ENCODE data around the gene AWAT2.
A peak's percentile ranks its signal among the peaks of the same experiment; 100 is the strongest.
"Not testable (repeated sequence)": the region's sequence is repeated elsewhere in the genome, so short reads cannot be mapped to it uniquely, and the experiment has no call there.

The AWAT2 gene

GRCh38 chrX:70041993-70042392 lies 7.7 kb downstream of the AWAT2 start:
- no peak for DNase-seq (ENCODE audit: low read depth)

- peak; percentile 44 for DNase-seq (ENCODE audit: low read depth)
These were observed 10.0 kb downstream of the AWAT2 start for GRCh38 chrX:70039758-70040157.

- peak; percentile 18 for DNase-seq (ENCODE audit: low read depth)
These were observed 10.8 kb downstream of the AWAT2 start for GRCh38 chrX:70038951-70039350.

GRCh38 chrX:70038515-70038914 lies 11.2 kb downstream of the AWAT2 start:
- DNase-seq (ENCODE audit: low read depth) = no peak

- no peak for DNase-seq (ENCODE audit: low read depth)
These were observed 15.1 kb downstream of the AWAT2 start for GRCh38 chrX:70034646-70035045.

GRCh38 chrX:70033348-70034051 lies 16.2 kb downstream of the AWAT2 start:
- peak; percentile 49 for DNase-seq (ENCODE audit: low read depth)

- DNase-seq (ENCODE audit: low read depth) = no peak
These were observed 16.9 kb downstream of the AWAT2 start for GRCh38 chrX:70032792-70033191.

GRCh38 chrX:70030301-70030767 lies 19.4 kb downstream of the AWAT2 start:
- peak; percentile 58 for DNase-seq (ENCODE audit: low read depth)

- DNase-seq (ENCODE audit: low read depth) = no peak
These were observed 19.9 kb downstream of the AWAT2 start for GRCh38 chrX:70029863-70030262.

- DNase-seq (ENCODE audit: low read depth) = no peak
These were observed 22.9 kb downstream of the AWAT2 start for GRCh38 chrX:70026851-70027200.

GRCh38 chrX:70026112-70026850 lies 23.5 kb downstream of the AWAT2 start:
- DNase-seq (ENCODE audit: low read depth) = peak; percentile 27

- peak; percentile 21 for DNase-seq (ENCODE audit: low read depth)
These were observed 24.3 kb downstream of the AWAT2 start for GRCh38 chrX:70025464-70025863.

GRCh38 chrX:70022616-70023015 lies 27.1 kb downstream of the AWAT2 start:
- no peak for DNase-seq (ENCODE audit: low read depth)

GRCh38 chrX:70016513-70016912 lies 33.2 kb downstream of the AWAT2 start:
- DNase-seq (ENCODE audit: low read depth) = no peak

GRCh38 chrX:70013466-70014381 lies 36.0 kb downstream of the AWAT2 start:
- DNase-seq (ENCODE audit: low read depth) = no peak

GRCh38 chrX:70012756-70013155 lies 37.0 kb downstream of the AWAT2 start:
- no peak for DNase-seq (ENCODE audit: low read depth)

- DNase-seq (ENCODE audit: low read depth) = no peak
These were observed 39.8 kb downstream of the AWAT2 start for GRCh38 chrX:70009970-70010369.

- DNase-seq (ENCODE audit: low read depth) = no peak
These were observed 40.7 kb downstream of the AWAT2 start for GRCh38 chrX:70009049-70009448.

GRCh38 chrX:70007946-70008345 lies 41.8 kb downstream of the AWAT2 start:
- DNase-seq (ENCODE audit: low read depth) = no peak

GRCh38 chrX:70001708-70002341 lies 47.9 kb downstream of the AWAT2 start:
- DNase-seq (ENCODE audit: low read depth) = no peak

- DNase-seq (ENCODE audit: low read depth) = no peak
These were observed 48.5 kb downstream of the AWAT2 start for GRCh38 chrX:70001269-70001668.

GRCh38 chrX:69998299-69998698 lies 51.4 kb downstream of the AWAT2 start:
- not testable (repeated sequence) for DNase-seq (ENCODE audit: low read depth)
